Mononuclear cell (primary cell): ENCODE results near the gene IL34. TPM values are rescaled to one million over a fixed set of nuclear protein-coding genes. Genes with fewer than 3 reads are reported as not detected.
"Not testable (repeated sequence)": the region's sequence is repeated elsewhere in the genome, so short reads cannot be mapped to it uniquely, and the experiment has no call there.

ENCODE experiments used
- H3K27me3 ChIP-seq: 2 replicates; pipeline ENCODE4 v1.6.0; 2011; ENCODE audit warnings: low read length, control low read depth; ENCODE audit not compliant: insufficient read depth
- H3K4me1 ChIP-seq: 2 replicates; pipeline ENCODE4 v1.5.1; 2011; ENCODE audit warnings: mild to moderate bottlenecking, low read length, control low read depth; ENCODE audit not compliant: insufficient read depth
- H3K4me3 ChIP-seq: 2 replicates; pipeline ENCODE4 v1.5.1; 2011; ENCODE audit warnings: mild to moderate bottlenecking, low read length, moderate library complexity
- H3K9me3 ChIP-seq: 2 replicates; pipeline ENCODE4 v1.5.1; 2011; ENCODE audit warnings: low read depth, mild to moderate bottlenecking, control low read depth, low read length
- total RNA-seq: library from RNA; depleted of rRNA; stranded (reverse); fragments of >200 nt; gene quantifications from one replicate; pipeline ENCODE4 v1.2.3, GENCODE V29; 2012

IL34 gene
- total RNA-seq, 1 donor: 0.52 TPM

DNA sequence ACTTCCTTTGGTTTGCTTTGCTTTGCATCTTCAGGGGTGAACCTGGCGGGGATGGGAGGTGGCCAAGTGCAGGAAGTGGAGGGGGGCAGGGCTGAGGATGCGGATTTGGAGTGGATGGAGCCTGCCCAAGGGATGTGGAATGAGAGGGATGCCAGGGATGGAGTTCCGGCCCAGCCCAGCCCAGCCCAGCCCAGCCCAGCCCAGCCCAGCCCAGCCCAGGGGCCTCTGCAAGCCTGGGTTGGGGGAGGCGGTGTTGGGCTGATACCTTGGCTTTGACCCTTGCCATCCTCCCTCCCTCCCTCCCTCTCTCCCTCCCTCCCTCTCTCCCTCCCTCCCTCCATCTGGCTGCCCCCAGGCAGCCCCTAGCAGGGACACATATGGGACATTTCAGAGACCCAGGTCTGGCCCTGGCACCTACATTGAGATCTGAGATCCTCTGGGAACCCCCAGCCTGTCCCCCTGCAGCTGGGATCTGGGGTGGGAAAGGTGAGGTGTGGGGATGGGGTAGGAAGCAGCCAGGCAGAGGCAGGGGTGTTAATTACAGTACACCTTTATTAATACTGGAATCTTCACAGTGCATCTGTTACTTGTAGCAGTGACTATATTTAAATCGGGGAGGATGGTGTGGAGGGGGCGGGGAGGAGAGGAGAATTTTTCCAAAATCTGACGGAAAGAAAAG, 14.5 kb downstream of the IL34 start:
- Histone ChIP-seq H3K27me3 (no peaks in the 10 kb centered on the region), H3K4me3 (no peak overlapping the region), H3K4me1 (no peaks in the 10 kb centered on the region), H3K9me3 (no peaks in the 10 kb centered on the region)

DNA sequence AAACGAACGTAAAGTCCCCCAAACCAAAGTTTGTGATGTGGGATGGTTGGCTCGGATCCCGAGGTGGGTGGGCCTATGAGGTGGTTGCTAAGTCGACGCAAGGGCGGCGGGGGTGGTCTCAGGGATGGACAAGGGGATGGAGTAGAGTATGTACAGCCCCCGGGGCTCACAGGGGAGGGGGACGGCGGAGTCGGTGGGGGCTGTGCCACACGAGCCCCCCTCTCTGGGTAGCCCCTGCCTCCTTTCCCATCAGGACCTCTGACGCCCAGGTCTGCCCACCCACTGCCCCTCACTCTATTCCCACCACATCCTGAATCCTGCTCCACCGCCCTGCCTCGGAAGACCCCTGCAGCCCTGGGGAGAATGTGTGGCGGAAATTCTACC, 15.2 kb downstream of the IL34 start:
- Histone ChIP-seq H3K4me1 (no peaks in the 10 kb centered on the region), H3K9me3 (no peaks in the 10 kb centered on the region), H3K4me3 (no peak overlapping the region), H3K27me3 (no peaks in the 10 kb centered on the region)

DNA sequence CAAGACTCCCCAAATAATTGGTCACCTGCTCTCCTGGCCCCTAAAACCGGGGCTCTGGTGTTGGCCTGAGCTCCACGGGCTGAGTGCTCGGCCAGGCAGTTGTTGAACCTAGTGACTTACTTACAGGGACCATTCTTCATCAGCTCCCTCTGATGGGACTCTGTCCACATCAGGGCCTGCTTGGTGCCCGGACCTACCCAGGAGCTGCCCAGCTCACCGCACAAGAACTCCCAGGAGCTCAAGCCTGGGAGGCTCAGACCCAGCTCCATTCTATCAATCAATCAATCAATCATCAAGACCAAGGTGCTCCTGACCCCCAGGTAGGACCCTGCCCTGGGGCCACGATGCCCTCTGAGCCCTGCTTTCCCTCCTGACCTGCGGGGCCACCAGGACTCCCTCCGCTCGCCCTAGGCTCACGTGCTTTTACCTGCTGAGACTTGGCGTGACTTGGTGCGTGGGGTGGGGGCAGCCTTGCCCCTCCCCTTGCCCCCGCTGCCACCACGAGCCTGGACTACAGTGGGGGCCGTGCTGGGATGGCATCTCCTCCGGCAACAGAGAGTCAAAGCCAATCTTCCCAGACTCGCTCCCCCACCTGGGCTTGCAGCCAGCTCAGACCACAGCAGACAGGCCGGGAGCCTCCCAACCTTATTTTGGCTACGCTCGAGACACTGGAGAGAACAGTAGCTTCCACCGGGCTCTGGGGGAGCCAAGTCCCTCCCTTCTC, 15.7 kb downstream of the IL34 start:
- no peaks in the 10 kb centered on the region for H3K4me1 ChIP-seq
- no peak overlapping the region for H3K4me3 ChIP-seq
- no peaks in the 10 kb centered on the region for H3K9me3 ChIP-seq
- H3K27me3 ChIP-seq: no peaks in the 10 kb centered on the region

DNA sequence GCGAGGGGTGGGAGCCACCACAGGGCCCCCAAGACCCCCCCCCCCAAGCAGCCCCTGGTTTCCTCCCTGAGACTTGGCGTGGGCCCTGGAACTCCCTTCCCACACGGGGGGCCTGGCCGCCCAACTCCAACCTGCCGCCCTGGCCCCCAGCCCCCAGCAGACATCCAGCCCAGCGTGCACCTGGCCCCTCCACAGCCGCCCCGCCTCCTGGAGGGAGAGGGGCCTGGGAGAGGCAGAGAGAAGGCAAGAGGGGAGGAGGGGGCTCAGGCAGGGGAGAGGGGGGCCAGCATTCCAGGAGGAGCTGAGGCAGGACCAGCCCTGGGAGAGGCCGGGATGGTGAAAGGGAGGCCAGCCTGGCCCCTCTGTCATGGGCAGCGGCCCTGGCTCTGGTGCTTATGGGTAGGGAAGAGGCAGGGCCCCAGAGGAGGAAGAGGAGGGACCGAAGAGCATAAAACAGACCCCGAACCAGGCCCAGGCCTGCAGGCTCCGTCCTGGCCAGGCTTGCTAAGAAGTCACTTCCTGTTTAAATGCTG, 16.7 kb downstream of the IL34 start:
- Histone ChIP-seq H3K4me1 (no peaks in the 10 kb centered on the region), H3K4me3 (no peak overlapping the region), H3K27me3 (no peaks in the 10 kb centered on the region), H3K9me3 (no peaks in the 10 kb centered on the region)

DNA sequence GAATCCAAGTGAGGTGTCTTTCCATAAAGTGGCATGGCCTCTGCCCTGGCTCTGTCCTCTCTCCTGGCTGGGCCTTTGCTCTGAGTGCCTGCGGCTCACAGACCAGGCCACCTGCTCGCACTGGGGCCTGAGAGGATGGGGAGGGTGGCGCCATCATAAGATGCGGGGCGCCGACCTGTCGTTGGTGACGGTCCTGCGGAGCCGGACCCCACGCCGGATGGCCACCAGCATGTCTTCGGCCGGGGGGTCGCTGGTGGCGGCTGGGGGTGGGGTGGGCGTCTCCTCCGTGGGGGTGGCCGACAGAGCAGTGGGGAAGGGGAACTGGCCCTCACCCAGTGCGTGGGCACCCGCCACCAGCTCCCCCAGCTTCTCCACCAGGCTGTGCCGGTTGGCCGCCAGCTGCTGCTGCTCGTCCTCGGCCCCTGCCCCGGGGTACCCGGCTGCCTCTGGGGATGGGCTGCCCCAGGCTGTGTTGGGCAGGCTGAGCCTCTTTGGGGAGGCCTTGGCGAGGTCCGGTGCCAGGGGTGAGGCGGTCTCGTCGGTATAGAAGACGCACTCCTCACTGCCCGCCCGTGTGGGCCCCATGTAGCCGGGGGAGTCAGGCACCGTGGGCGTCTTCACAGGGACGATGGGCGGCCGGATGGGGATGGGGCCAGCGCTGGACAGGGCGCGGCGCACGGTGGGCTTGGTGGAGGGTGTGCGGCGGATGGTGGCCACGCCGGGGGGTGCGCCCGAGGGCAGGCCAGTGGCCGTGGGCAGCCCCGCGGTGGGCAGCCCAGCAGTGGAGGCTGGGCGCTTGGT, 17.4 kb downstream of the IL34 start:
- Histone ChIP-seq H3K4me3 (no peak overlapping the region), H3K27me3 (no peaks in the 10 kb centered on the region), H3K9me3 (no peaks in the 10 kb centered on the region), H3K4me1 (no peaks in the 10 kb centered on the region)

DNA sequence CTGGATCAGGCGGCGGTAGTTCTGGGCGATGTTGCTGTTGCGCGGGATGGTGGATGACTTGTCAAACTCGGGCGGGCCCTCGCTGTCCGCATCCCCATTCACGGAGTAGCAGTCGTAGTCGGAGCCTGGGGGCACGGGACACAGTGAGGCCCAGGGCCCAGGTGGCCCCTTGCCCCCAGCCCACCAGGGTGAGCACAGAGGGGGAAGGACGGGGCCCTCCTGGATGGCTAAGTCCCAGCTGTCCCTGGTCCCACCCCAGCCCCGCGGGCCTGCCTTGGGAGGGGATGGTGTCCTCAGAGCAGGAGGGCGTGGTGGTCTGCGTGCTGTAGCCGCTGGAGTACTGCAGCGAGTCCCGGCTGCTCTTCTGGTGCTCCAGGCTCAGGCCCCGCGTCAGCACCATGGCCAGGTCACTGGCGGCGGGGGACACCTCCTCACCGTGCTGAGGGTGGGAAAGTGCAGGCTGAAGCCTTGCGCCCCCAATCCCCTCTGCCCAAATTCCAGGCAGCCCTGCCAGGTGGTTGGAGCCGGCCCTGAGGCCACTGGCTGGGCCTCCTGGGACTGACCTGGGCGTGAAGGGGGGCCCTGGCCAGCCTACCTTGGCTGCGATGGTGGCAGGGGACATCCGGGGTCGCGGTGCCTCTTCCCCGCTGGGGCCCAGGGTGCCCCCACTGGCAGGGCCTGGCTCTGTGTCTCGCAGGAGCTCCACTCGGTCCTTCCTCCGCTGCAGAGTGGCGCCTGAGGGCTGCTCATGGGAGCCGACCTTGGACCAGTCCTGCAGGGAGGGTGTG, 18.2 kb downstream of the IL34 start:
- Histone ChIP-seq H3K4me1 (no peaks in the 10 kb centered on the region), H3K4me3 (no peak overlapping the region)

DNA sequence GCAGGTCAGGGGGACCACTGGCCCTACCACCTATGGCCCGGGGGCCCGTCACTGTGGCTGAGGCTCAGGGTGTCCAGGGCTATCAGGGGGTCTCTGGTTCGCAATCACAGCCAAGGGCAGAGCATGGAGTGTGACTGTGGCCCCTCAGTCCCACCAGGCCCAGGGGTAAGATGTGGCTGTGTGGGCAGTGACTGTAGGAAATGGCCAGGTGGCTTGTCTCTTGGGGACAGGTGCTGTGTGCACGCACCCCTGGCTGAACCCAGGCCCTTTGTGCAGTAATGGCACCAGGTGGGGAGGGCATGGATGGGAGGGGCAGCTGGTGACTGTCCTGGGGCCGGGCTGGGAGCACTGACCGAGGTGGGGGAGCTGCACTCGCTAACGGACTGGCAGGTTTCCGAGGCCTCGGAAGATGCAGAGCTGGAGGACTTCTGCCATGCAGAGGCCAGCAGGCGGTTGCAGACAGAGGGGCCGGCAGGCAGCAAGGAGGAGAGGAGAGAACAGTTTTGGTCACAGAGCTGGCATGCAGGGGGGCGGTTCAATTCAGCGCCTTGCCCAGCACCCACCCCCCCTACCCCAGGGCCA, 18.8 kb downstream of the IL34 start:
- Histone ChIP-seq H3K4me1 (no peaks in the 10 kb centered on the region), H3K9me3 (no peaks in the 10 kb centered on the region), H3K27me3 (no peaks in the 10 kb centered on the region), H3K4me3 (no peak overlapping the region)

More for the DNA sequence above, 18.2 kb downstream of the IL34 start:
- H3K27me3 ChIP-seq: no peaks in the 10 kb centered on the region
- H3K9me3 ChIP-seq: no peaks in the 10 kb centered on the region

DNA sequence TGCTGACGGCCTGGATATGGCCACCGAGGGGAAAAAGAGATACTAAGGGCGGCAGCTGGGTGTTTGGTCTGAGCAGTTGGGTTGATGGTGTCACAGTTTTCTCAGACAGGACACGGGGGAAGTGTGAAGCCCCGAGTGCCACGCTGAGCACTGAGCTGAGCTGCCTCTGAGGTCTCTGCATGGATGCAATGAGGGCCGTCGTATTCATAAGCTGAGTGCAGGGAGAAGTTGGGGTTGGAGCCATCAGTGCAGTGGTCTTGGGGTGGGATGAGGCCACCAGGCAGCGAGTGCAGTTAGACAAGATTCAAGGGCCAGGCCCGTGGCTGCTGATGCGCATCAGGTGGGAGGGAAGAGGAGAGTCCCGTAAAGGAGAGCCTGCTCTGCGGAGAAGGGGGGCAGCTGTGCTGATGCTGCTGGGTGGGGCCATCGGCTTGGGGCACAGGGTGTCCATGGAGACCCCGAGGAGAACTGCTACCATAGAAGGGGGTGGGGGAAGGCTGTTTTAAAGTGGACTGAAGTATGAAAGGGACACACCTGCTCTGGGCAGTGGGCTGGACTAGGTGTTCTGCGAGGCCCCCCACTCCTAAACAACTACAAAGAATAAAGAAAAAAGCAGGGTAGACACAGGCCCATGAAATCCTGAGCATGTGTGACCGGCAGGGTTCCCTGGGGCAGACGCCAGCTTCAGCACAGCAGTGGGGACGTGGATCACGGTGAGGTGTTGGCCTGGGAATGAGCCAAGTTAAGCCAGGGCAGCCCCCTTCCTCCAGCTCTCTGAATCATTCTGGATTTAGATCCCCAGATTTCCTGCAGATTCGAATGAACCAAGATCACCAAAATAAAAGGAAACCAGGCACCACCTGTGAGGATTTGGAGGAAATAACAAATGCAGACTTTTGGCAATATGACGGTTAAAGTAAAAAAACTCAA, 19.7 kb downstream of the IL34 start:
- H3K4me3 ChIP-seq: no peak overlapping the region
- H3K9me3 ChIP-seq: no peaks in the 10 kb centered on the region
- no peaks in the 10 kb centered on the region for H3K4me1 ChIP-seq
- H3K27me3 ChIP-seq: no peaks in the 10 kb centered on the region

DNA sequence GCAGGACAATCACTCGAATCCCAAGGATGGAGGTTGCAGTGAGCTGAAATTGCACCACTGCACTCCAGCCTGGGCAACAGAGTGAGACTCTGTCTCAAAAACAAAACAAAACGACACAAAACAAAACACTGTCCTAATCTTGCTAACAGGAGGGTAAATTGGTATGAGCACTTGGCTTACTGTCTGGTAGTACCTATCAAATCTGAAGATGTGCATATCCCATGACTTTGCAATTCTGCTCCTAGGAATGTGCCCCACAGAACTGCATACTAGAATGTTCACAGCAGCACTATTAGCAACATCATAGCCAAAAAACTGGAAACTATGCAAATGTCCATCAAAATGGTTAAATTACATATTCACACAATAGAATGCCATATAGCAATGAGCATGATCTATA, 23.8 kb downstream of the IL34 start:
- Histone ChIP-seq H3K9me3 (no peaks in the 10 kb centered on the region), H3K27me3 (no peaks in the 10 kb centered on the region), H3K4me3 (no peak overlapping the region), H3K4me1 (no peaks in the 10 kb centered on the region)

DNA sequence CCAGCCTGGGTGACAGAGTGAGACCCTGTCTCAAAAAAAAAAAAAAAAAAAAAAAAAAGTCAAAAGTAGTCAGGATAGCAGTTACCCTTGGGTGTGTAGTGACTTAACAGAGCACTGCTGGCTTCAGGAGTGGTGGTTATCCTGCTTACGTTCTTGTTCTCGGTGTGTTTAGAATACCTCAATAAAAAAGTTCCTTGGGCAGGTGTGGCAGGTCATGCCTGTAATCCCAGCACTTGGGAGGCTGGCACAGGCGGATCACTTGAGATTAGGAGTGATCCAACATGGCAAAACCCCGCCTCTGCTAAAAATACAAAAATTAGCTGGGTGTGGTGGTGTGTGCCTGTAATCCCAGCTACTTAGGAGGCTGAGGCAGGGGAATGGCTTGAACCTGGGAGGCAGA, 24.6 kb downstream of the IL34 start:
- not testable (repeated sequence) for H3K9me3 ChIP-seq, H3K4me3 ChIP-seq, H3K27me3 ChIP-seq, H3K4me1 ChIP-seq

DNA sequence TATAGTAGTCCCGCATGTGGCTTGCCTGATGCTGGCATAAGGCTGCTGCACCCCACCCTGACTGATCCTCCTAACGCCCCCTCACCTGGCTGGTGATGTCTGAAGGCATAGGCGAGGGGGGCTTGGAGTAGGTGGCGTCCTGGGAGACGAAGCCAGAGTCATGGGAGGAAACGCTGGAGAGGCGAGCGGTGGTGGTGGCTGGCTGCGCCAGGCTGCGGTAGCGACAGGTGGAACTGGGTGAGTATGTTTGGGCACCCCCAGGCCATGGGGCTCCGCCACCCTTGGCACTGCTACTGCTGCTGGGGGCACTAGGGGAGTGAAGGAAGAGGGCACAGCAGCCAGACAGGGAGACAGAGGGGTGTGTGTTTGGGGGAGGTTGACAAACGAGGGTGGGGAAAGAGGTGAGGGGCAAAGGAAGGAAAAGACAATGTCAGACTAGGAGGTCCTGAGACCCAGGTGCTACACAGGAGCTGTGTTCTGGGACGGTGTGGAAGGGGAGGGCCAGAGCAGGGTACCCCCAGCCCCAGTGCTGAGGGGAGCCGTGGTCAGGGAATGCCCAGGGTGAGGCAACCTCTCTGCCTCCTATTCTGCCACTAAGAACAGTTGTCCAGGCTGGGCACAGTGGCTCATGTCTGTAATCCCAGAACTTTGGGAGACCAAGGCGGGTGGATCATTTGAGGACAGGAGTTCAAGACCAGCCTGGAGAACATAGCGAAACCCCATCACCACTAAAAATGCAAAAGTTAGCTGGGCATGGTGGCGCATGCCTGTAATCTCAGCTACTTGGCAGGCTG, 28.1 kb downstream of the IL34 start:
- no peaks in the 10 kb centered on the region for H3K9me3 ChIP-seq
- no peak overlapping the region for H3K4me3 ChIP-seq
- no peaks in the 10 kb centered on the region for H3K4me1 ChIP-seq
- H3K27me3 ChIP-seq: no peaks in the 10 kb centered on the region

DNA sequence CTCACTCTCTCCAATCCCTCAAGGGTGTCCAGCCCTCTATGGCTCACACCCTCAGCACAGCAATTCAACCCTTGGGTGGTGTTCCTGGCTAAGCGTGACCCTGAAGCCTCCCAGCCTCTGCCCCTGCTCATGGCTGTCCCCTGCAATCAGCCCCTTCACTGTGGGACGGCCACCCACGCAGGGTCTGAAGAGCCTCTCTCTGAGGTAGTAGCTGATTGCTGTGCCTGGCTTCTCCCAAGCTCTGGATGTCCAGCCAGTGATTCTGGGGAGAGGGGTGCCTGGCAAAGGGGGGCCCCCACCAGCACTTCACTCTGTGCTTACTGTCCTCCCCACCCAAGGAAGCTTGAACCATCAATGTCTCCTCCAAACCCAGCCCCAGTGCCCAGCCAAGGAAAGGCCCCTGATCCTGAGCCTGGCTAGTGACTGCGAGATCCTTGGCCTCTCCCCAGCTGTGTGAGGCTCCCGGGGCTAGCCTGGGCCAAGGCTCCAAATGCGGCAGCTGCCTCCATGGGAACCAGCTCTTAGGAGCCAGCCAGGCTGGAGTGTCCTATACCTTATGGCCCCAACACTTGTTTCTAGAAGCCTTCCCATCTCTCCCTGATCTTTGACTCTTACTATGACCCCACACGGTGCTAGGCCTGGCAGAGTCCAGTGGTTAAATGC, 29.6 kb downstream of the IL34 start:
- H3K4me1 ChIP-seq: no peaks in the 10 kb centered on the region
- H3K27me3 ChIP-seq: no peaks in the 10 kb centered on the region
- H3K4me3 ChIP-seq: no peak overlapping the region
- no peaks in the 10 kb centered on the region for H3K9me3 ChIP-seq
